Fibroblast of the aortic adventitia (primary cell): ENCODE results near the gene TEX36. TPM values are rescaled to one million over a fixed set of nuclear protein-coding genes. Genes with fewer than 3 reads are reported as not detected.

Experiments
- DNase-seq: peaks from one replicate; pipeline ENCODE4 v3.0.0-alpha.2; 2010; ENCODE audit warnings: low read depth
- H3K4me3 ChIP-seq: 2 replicates; pipeline ENCODE4 v1.5.1; 2011; ENCODE audit warnings: low read depth, mild to moderate bottlenecking, control low read depth, low read length, moderate library complexity
- CTCF ChIP-seq: IDR thresholded peaks from 2 replicates; pipeline ENCODE4 v1.5.1; 2011; ENCODE audit warnings: mild to moderate bottlenecking, low read length, control low read depth, inconsistent platforms; ENCODE audit not compliant: insufficient read depth
- total RNA-seq: library from RNA; depleted of rRNA; stranded (reverse); fragments of >200 nt; gene quantifications from 2 replicates; pipeline ENCODE4 v1.2.3, GENCODE V29; 2012; ENCODE audit warnings: low replicate concordance

Gene TEX36
- total RNA-seq, 1 donor: 2.1 TPM

GRCh38 chr10:125646311-125646710 lies 36.7 kb downstream of the TEX36 start:
- DNase-seq: no peak
- no peak overlapping the region for H3K4me3 ChIP-seq
- TF ChIP-seq CTCF: no peak

- H3K4me3 ChIP-seq: no peak overlapping the region
- no peak for TF ChIP-seq CTCF
- DNase-seq: no peak
Observed at GRCh38 chr10:125641398-125641797, 41.6 kb downstream of the TEX36 start.

GRCh38 chr10:125640653-125641052 lies 42.3 kb downstream of the TEX36 start:
- no peak for TF ChIP-seq CTCF
- no peak for DNase-seq
- H3K4me3 ChIP-seq: no peak overlapping the region

GRCh38 chr10:125639846-125640245 lies 43.1 kb downstream of the TEX36 start:
- no peak for TF ChIP-seq CTCF
- DNase-seq: peak; percentile 9
- H3K4me3 ChIP-seq: no peak overlapping the region

GRCh38 chr10:125638555-125638954 lies 44.4 kb downstream of the TEX36 start:
- TF ChIP-seq CTCF: no peak
- no peak for DNase-seq
- no peak overlapping the region for H3K4me3 ChIP-seq

GRCh38 chr10:125637496-125637895 lies 45.5 kb downstream of the TEX36 start:
- H3K4me3 ChIP-seq: no peak overlapping the region
- TF ChIP-seq CTCF: no peak
- DNase-seq: no peak

- no peak for TF ChIP-seq CTCF
- H3K4me3 ChIP-seq: no peak overlapping the region
- no peak for DNase-seq
Observed at GRCh38 chr10:125634606-125635005, 48.4 kb downstream of the TEX36 start.
